HepG2 (cell line): ENCODE data around the gene SLC27A2.

Experiments used
- BRCA1 ChIP-seq: sonication (generic); formaldehyde crosslinking; IDR thresholded peaks from 2 replicates; pipeline ENCODE4 v1.4.0; 2020; ENCODE audit warnings: missing genetic modification reagents
- FOXK2 ChIP-seq: fragments of 450-650 bp; IDR thresholded peaks from 2 replicates; pipeline ENCODE4 v1.6.1; 2016
- JUNB ChIP-seq: sonication (generic); formaldehyde crosslinking; IDR thresholded peaks from 2 replicates; pipeline ENCODE4 v1.8.0; 2022; ENCODE audit warnings: missing genetic modification reagents, mild to moderate bottlenecking, borderline replicate concordance
- PAX8 ChIP-seq: sonication (generic); formaldehyde crosslinking; IDR thresholded peaks from 2 replicates; pipeline ENCODE4 v1.8.0; 2022; ENCODE audit warnings: mild to moderate bottlenecking, missing genetic modification reagents, borderline replicate concordance
- SIN3B ChIP-seq: fragments of 150-350 bp; IDR thresholded peaks from 2 replicates; pipeline ENCODE4 v1.6.1; 2014; ENCODE audit warnings: low read length
- TF ChIP-seq, protein P1 (sequence below), 2 experiments: IDR thresholded peaks; 2 replicates each; pipeline ENCODE4 v1.6.1; 2011 to 2012; ENCODE audit warnings: low read length in 2 of 2, borderline replicate concordance in 1 of 2, low read depth in 1 of 2, mild to moderate bottlenecking in 1 of 2, moderate library complexity in 1 of 2

DNA sequence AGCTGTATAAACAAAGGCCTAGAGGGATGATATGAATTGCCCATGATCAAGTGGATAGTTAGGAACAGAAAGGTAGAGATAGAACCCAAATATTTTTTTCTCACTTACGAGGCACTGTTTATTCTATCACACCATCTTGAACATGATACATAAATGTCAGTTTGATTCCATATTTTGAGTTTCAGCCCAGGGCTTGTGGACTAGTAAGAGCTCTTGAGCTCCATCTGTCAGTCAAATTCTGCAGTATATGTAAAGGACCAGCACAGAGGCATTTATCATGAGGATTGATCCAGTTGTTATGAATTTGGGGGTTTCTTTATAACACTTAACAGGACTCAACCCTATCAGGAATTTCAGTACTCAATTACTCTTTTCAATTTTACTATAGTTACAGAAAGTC, 4.8 kb downstream of the SLC27A2 start:
- no peak for TF ChIP-seq JUNB (CRISPR knock-in tag)
- TF ChIP-seq BRCA1: no peak
- TF ChIP-seq, protein P1, sequence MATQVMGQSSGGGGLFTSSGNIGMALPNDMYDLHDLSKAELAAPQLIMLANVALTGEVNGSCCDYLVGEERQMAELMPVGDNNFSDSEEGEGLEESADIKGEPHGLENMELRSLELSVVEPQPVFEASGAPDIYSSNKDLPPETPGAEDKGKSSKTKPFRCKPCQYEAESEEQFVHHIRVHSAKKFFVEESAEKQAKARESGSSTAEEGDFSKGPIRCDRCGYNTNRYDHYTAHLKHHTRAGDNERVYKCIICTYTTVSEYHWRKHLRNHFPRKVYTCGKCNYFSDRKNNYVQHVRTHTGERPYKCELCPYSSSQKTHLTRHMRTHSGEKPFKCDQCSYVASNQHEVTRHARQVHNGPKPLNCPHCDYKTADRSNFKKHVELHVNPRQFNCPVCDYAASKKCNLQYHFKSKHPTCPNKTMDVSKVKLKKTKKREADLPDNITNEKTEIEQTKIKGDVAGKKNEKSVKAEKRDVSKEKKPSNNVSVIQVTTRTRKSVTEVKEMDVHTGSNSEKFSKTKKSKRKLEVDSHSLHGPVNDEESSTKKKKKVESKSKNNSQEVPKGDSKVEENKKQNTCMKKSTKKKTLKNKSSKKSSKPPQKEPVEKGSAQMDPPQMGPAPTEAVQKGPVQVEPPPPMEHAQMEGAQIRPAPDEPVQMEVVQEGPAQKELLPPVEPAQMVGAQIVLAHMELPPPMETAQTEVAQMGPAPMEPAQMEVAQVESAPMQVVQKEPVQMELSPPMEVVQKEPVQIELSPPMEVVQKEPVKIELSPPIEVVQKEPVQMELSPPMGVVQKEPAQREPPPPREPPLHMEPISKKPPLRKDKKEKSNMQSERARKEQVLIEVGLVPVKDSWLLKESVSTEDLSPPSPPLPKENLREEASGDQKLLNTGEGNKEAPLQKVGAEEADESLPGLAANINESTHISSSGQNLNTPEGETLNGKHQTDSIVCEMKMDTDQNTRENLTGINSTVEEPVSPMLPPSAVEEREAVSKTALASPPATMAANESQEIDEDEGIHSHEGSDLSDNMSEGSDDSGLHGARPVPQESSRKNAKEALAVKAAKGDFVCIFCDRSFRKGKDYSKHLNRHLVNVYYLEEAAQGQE (IDR thresholded peaks at IDR 0.05; ENCODE audit: borderline replicate concordance in 1 of 2, low read depth in 1 of 2, low read length in 2 of 2): no peak
- TF ChIP-seq SIN3B: no peak
- TF ChIP-seq PAX8 (CRISPR knock-in tag): no peak
- no peak for TF ChIP-seq FOXK2
